ENCODE data around the gene OSBPL10. TPM values are rescaled to one million over a fixed set of nuclear protein-coding genes. Genes with fewer than 3 reads are reported as not detected.

OSBPL10 gene
- total RNA-seq, 1 donor from 2014 or later, result 18.8 TPM

- Histone ChIP-seq H3K36me3 (no peaks in the 10 kb centered on the region), H3K4me1 (no peaks in the 10 kb centered on the region), H3K27ac (no peak overlapping the region), H3K27me3 (ENCODE audit: low read depth) (no peaks in the 10 kb centered on the region), H3K4me3 (no peak overlapping the region), H3K9me3 (no peaks in the 10 kb centered on the region)
- intact Hi-C loops (cut with DNase I), result no loop called here
- no peak for DNase-seq
- no peak for TF ChIP-seq CTCF (IDR thresholded peaks at IDR 0.05)
- no peak for ATAC-seq
Measured at GRCh38 chr3:31779514-31779913, 201.5 kb downstream of the OSBPL10 start.

DNA sequence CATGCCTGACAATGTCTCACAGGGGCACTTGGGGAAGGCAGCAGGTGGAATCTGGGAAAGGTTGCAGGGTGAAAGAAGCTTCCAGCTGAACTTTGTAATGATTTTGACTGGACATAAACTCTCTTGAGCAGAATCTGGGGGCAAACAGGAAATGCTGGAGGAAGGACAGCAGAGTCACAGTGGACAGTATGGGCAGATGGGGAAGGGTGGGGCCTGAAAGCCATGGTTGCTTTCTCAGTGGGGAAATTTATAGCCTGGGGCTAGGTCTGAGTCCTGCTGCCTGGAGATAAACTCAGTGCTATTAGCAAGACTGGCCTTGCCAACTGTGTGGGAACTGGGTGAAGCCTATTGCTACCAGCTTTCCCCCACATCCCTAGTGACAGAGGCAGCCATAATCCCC, 203.2 kb downstream of the OSBPL10 start:
- no peak overlapping the region for H3K4me3 ChIP-seq
- no peaks in the 10 kb centered on the region for H3K36me3 ChIP-seq
- no peaks in the 10 kb centered on the region for H3K4me1 ChIP-seq
- intact Hi-C loops (cut with DNase I), result no loop called here
- no peak for TF ChIP-seq CTCF (IDR thresholded peaks at IDR 0.05)
- ATAC-seq (no peak), DNase-seq (no peak)
- H3K27ac ChIP-seq, result no peak overlapping the region
- no peaks in the 10 kb centered on the region for H3K9me3 ChIP-seq
- no peaks in the 10 kb centered on the region for H3K27me3 ChIP-seq (ENCODE audit: low read depth)

DNA sequence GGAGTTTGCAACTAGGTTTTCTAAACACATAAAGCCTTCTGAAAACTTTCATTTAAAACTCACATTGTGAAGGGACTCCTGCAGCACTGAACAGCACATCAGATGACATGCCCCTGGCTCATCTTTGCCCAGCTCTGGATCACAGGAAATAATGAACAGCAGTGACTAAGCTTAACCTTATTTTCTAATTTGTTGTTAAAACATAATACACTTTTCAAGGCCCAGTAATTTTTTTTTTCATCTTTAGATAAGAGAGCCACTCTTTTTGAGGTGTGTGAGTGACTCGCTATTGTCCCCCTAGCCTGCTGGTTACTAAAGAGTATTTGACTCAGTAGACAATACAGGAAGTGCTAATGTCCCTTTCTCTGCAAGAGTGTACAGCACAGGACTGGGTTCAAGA, 204.0 kb downstream of the OSBPL10 start:
- Histone ChIP-seq H3K27me3 (ENCODE audit: low read depth) (no peaks in the 10 kb centered on the region), H3K27ac (no peak overlapping the region), H3K9me3 (no peaks in the 10 kb centered on the region), H3K36me3 (no peaks in the 10 kb centered on the region), H3K4me1 (no peaks in the 10 kb centered on the region), H3K4me3 (no peak overlapping the region)
- no peak for ATAC-seq
- no peak for DNase-seq
- intact Hi-C loops (cut with DNase I), result no loop called here
- no peak for TF ChIP-seq CTCF (IDR thresholded peaks at IDR 0.05)

DNA sequence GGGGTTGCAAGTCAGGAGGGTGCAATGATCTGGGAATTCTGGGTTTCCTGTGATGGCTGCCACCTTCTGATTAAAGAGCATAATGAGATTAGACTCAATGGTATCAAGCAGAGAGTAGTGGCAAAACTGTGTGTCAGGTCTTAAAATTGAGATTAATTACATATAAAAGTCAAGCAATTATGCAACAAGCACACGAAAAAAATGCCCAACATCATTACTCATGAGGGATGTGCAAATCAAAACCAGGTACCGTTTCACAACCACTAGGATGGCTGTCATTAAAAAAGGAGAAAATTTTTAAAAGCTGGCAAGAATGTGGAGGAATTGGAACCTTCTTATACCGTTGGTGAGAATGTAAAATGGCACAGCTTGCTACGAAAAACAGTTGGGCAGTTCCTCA, 205.0 kb downstream of the OSBPL10 start:
- ATAC-seq (no peak), DNase-seq (no peak)
- Histone ChIP-seq H3K27me3 (ENCODE audit: low read depth) (no peaks in the 10 kb centered on the region), H3K9me3 (no peaks in the 10 kb centered on the region), H3K27ac (no peak overlapping the region), H3K4me3 (no peak overlapping the region), H3K36me3 (no peaks in the 10 kb centered on the region), H3K4me1 (no peaks in the 10 kb centered on the region)
- no peak for TF ChIP-seq CTCF (IDR thresholded peaks at IDR 0.05)
- intact Hi-C loops (cut with DNase I), result no loop called here

DNA sequence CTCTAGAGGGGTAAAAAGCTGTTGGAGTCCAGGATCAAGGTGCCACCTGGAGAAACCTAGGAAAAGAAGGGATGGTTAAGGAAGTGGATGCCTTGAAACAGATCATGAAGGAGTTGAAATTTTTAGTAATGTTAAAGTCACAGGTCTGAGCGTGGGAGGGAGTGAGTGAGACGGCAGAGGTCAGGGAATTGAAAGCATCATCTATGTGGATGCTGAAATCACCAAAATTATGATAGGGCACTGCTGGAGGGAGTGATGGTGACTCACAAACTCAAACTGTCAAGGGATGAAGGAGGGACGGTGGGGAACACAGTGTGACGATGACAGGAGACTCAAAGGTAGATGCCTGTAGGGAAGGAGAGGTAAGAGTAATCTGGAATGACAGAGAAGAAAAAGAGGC, 205.7 kb downstream of the OSBPL10 start:
- no peaks in the 10 kb centered on the region for H3K9me3 ChIP-seq
- DNase-seq, result no peak
- intact Hi-C loops (cut with DNase I), result no loop called here
- no peaks in the 10 kb centered on the region for H3K27me3 ChIP-seq (ENCODE audit: low read depth)
- no peak overlapping the region for H3K27ac ChIP-seq
- no peaks in the 10 kb centered on the region for H3K4me1 ChIP-seq
- no peak for ATAC-seq
- H3K4me3 ChIP-seq, result no peak overlapping the region
- no peak for TF ChIP-seq CTCF (IDR thresholded peaks at IDR 0.05)
- no peaks in the 10 kb centered on the region for H3K36me3 ChIP-seq

Data from lower lobe of right lung (tissue), 2 donors.